A673 (cell line): ENCODE results near the gene ABHD16A. TPM values are rescaled to one million over a fixed set of nuclear protein-coding genes. Genes with fewer than 3 reads are reported as not detected.
A peak's percentile ranks its signal among the peaks of the same experiment; 100 is the strongest.

ENCODE experiments used
- BruUV-seq: library from RNA; stranded (reverse); fragments of 400-500 nt; replicated peaks from 2 replicates; lab custom pipeline; 2021; lab: Mats Ljungman, UMichigan
- CTCF ChIA-PET: fragments of 300-600 bp; sonication (Branson Sonifier 250); formaldehyde crosslinking; loops from one replicate; lab custom pipeline; 2022; ENCODE audit warnings: antibody characterized with exemption; lab: Charles Lee
- POLR2A ChIA-PET: fragments of 300-600 bp; sonication (Branson Sonifier 250); formaldehyde crosslinking; loops from one replicate; lab custom pipeline; 2022; ENCODE audit warnings: antibody characterized with exemption; ENCODE audit not compliant: low non-redundant PET; lab: Charles Lee
- DNase-seq: peaks from one replicate; pipeline ENCODE4 v3.0.0-alpha.2; 2015; ENCODE audit warnings: low spot score
- H3K27ac ChIP-seq: fragments of 200-600 bp; sonication (generic); 2 replicates; pipeline ENCODE4 v1.5.1; 2016; ENCODE audit warnings: mixed run types, low read depth, mild to moderate bottlenecking, mixed read lengths, antibody characterized with exemption, low read length; ENCODE audit not compliant: poor library complexity, severe bottlenecking
- H3K27me3 ChIP-seq: fragments of 200-600 bp; sonication (generic); replicated peaks from 2 replicates; pipeline ENCODE4 v1.6.1; 2017; ENCODE audit warnings: mixed run types, low read depth, mild to moderate bottlenecking, mixed read lengths, antibody characterized with exemption, low read length; ENCODE audit not compliant: insufficient read depth, poor library complexity
- H3K36me3 ChIP-seq: fragments of 200-600 bp; sonication (generic); 2 replicates; pipeline ENCODE4 v1.6.1; 2016; ENCODE audit warnings: mixed run types, mild to moderate bottlenecking, mixed read lengths, antibody characterized with exemption, low read length; ENCODE audit not compliant: insufficient read depth, poor library complexity, severe bottlenecking
- H3K4me1 ChIP-seq: fragments of 200-600 bp; sonication (generic); 2 replicates; pipeline ENCODE4 v1.6.1; 2017; ENCODE audit warnings: mixed run types, mild to moderate bottlenecking, mixed read lengths, antibody characterized with exemption, low read length; ENCODE audit not compliant: insufficient read depth, poor library complexity, severe bottlenecking
- H3K4me3 ChIP-seq: fragments of 200-600 bp; sonication (generic); 2 replicates; pipeline ENCODE4 v1.5.1; 2016; ENCODE audit warnings: low read depth, mixed run types, mild to moderate bottlenecking, mixed read lengths, low read length; ENCODE audit not compliant: poor library complexity, severe bottlenecking
- H3K9me3 ChIP-seq: fragments of 200-600 bp; sonication (generic); 2 replicates; pipeline ENCODE4 v1.6.1; 2016; ENCODE audit warnings: mixed run types, low read depth, mild to moderate bottlenecking, mixed read lengths, antibody characterized with exemption, low read length; ENCODE audit not compliant: poor library complexity, severe bottlenecking
- EZH2 ChIP-seq: fragments of 200-600 bp; sonication (generic); IDR thresholded peaks from 2 replicates; pipeline ENCODE4 v1.6.1; 2017; ENCODE audit warnings: borderline replicate concordance, low read depth, mild to moderate bottlenecking, mixed read lengths, antibody characterized with exemption, low read length; ENCODE audit not compliant: poor library complexity, severe bottlenecking
- intact Hi-C: fragments of 100-400 bp; cut with micrococcal nuclease; formaldehyde crosslinking; loops from one replicate; pipeline ENCODE4 v1.10.0; 2022; ENCODE audit not compliant: unreplicated experiment
- total RNA-seq: library from RNA; stranded (reverse); gene quantifications from 2 replicates; pipeline ENCODE4 v1.2.3, GENCODE V29; 2021
- TF ChIP-seq, protein P1 (sequence below): fragments of 300-800, 200-600 bp; sonication (generic); conservative IDR thresholded peaks from 2 replicates; pipeline ENCODE4 v1.5.1; 2017; ENCODE audit warnings: low read depth, mild to moderate bottlenecking, antibody characterized with exemption, low read length, moderate library complexity, mixed read lengths

ABHD16A gene
- total RNA-seq, 1 experiment from 2014 or later, result 45.6 TPM

DNA sequence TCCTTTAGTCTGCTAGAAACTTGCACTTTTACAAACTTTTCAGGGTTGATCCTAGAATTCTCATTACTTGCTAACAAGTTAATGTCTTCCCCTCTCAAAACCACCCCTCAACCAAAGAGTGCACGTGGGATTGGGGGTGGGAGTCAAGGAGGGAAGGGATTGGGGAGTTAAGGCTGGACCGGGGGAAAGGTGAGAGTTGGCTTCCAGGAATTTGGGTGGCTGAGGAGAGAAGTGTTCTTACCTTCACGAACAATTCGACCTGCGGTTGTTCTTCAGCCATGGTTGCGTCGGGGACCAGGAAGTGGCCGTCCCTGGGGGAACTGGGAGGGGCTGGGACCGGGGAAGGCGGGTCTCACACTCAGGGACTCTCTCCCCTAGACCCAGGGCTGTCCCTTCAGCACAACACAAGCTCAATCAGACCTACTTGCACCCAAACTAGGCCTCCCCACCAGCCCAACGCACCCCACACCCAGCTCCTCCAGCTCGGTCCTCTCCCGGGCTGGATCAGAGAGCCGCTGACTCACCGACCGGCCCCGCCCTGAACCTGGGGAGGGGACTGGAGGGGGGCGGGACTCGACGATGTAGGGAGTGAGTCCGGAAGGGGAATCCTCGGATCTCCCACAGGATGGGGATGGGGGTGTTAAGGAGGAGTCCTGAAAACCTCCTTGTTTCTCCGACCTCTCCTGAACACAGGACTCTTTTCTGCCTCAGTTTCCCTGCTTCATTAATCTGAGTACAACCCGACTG lies 33.1 kb upstream of the ABHD16A start, which contains the start of gene CLIC1:
TSS of gene CLIC1 (minus strand) at position 510 of the 747 bp plus-strand sequence. CDS start at position 280, 230 bp downstream.
- H3K36me3 ChIP-seq, result peaks cover 32% of the 10 kb centered on the region
- intact Hi-C loops, result loop anchor here (5.0 to 10.0 kb wide), 2 partner anchors 56 to 191 kb away; partner anchors contain the start of genes ATP6V1G2, DDX39B and NFKBIL1
- BruUV-seq, result TSS peak; percentile 52
- peak; percentile 93 for DNase-seq
- H3K4me3 ChIP-seq, result peak within 1 kb of the TSS; percentile 77
- H3K27me3 ChIP-seq, result no peaks in the 10 kb centered on the region
- CTCF ChIA-PET, result interaction anchor here (1.5 kb wide), 1 partner anchor 55 kb away, joined by 4 read pairs; no protein-coding TSS in a partner anchor
- H3K27ac ChIP-seq, result peak within 1 kb of the TSS; percentile 95
- no peaks in the 10 kb centered on the region for H3K9me3 ChIP-seq
- no peak for TF ChIP-seq EZH2
- TF ChIP-seq, protein P1, sequence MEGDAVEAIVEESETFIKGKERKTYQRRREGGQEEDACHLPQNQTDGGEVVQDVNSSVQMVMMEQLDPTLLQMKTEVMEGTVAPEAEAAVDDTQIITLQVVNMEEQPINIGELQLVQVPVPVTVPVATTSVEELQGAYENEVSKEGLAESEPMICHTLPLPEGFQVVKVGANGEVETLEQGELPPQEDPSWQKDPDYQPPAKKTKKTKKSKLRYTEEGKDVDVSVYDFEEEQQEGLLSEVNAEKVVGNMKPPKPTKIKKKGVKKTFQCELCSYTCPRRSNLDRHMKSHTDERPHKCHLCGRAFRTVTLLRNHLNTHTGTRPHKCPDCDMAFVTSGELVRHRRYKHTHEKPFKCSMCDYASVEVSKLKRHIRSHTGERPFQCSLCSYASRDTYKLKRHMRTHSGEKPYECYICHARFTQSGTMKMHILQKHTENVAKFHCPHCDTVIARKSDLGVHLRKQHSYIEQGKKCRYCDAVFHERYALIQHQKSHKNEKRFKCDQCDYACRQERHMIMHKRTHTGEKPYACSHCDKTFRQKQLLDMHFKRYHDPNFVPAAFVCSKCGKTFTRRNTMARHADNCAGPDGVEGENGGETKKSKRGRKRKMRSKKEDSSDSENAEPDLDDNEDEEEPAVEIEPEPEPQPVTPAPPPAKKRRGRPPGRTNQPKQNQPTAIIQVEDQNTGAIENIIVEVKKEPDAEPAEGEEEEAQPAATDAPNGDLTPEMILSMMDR, result no peak
- peaks cover 43% of the 10 kb centered on the region for H3K4me1 ChIP-seq
- POLR2A ChIA-PET, result interaction anchor here (0.5 to 0.7 kb wide), 2 partner anchors 91 to 1053 kb away, joined by 3 read pairs; partner anchors contain the start of gene HSPA1B

DNA sequence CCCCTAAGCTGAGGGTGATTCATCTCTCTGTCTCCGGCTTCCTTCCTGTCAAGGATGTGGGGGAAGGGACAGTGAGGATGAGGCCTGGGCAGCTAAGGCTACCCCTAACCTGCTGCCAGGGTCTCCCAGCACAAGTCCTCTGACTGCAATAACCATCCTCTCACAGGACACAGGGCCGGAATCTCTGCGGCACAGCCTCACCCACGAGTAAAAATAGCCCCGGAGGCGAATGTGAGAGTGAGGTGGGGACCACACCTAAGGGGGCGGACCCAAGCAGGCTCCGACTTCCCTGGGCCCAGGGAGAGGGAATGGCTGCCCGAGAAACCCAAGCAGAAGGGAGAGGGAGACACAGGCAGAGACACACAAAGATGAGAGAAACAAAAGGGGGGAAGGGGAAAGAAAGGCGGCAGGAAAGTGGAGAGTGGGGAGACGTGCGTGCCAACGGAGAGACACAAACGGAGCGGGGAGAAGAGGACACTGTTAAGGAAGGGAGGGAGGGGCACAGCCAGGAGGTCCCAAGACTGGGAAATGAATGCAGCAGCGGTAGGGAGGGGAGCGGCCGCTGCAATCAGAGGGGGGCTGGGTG lies 31.8 kb upstream of the ABHD16A start:
- peak; percentile 63 for DNase-seq
- Histone ChIP-seq H3K27ac (peak overlapping the region; percentile 95), H3K36me3 (peaks cover 36% of the 10 kb centered on the region), H3K9me3 (no peaks in the 10 kb centered on the region), H3K27me3 (no peaks in the 10 kb centered on the region), H3K4me3 (peak overlapping the region; percentile 77), H3K4me1 (peaks cover 39% of the 10 kb centered on the region)
- CTCF ChIA-PET, result interaction anchor here (0.6 to 0.7 kb wide), 2 partner anchors 92 to 538 kb away, joined by 4 to 6 read pairs; no protein-coding TSS in a partner anchor
- BruUV-seq, result no TSS peak
- no peak for TF ChIP-seq EZH2
- TF ChIP-seq, protein P1, result no peak
- intact Hi-C loops, result loop anchor here (5.0 to 10.0 kb wide), 2 partner anchors 57 to 190 kb away; partner anchors contain the start of genes ATP6V1G2, DDX39B and NFKBIL1
- POLR2A ChIA-PET, result no interaction called here

DNA sequence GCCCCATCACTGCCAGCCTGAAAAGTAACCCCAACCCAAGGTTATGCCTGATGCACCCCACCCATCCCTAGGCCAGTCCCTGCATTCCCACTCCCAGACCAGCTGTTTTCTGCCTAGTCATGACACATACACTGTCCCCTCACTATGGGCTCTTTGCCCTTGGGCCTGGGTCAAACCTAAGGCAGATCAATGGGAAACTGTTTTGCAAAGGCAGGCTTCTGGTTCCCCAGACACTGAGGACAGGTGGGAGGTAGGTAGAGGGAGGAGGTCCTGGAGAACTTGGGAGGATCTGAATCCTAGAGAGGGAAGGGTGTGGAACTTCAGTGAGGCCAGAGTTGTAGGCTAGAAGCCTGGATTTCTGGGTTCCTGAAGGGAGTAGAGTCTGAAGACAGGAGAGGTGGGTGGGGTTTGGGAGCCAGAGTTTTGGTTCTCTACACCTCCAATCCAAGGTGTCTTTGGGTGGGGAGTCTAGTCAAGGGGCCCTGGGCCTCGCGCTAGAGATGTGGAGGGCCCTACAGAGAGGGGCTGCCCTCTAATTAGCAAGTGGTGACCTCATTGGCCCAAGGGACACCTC lies 31.2 kb upstream of the ABHD16A start:
- Histone ChIP-seq H3K27me3 (no peaks in the 10 kb centered on the region), H3K27ac (peak overlapping the region; percentile 95), H3K4me1 (peaks cover 39% of the 10 kb centered on the region), H3K36me3 (peaks cover 36% of the 10 kb centered on the region), H3K4me3 (peak overlapping the region; percentile 77), H3K9me3 (no peaks in the 10 kb centered on the region)
- TF ChIP-seq, protein P1, result no peak
- TF ChIP-seq EZH2, result no peak
- DNase-seq, result no peak
- ChIA-PET CTCF (no interaction called here), POLR2A (no interaction called here)
- BruUV-seq, result no TSS peak
- intact Hi-C loops, result loop anchor here (10.0 kb wide), 1 partner anchor 190 kb away; the partner anchor contains the start of genes ATP6V1G2, DDX39B and NFKBIL1
